GM12878 (cell line): Measurements from ENCODE around the gene RETN. TPM values are rescaled to one million over a fixed set of nuclear protein-coding genes. Genes with fewer than 3 reads are reported as not detected.

Source experiments
- ATAC-seq: fragments of 200-7000 bp; cut with Tn5 transposase; 3 replicates; pipeline ENCODE4 v1.9.1; 2020; ENCODE audit warnings: mild to moderate bottlenecking, moderate library complexity
- BruUV-seq: library from RNA; stranded (reverse); fragments of 400-500 nt; replicated peaks from 2 replicates; lab custom pipeline; 2021; lab: Mats Ljungman, UMichigan
- CTCF ChIA-PET: fragments of 300-600 bp; sonication (Branson Sonifier 250); formaldehyde crosslinking; extraction: SDS; loops from one replicate; lab custom pipeline; 2021; ENCODE audit warnings: inconsistent platforms; lab: Yijun Ruan, JAX
- POLR2A ChIA-PET: fragments of 350-600 bp; formaldehyde crosslinking; extraction: SDS; loops from one replicate; lab custom pipeline; 2021; ENCODE audit warnings: inconsistent platforms; lab: Charles Lee
- RAD21 ChIA-PET: fragments of 300-600 bp; sonication (Branson Sonifier 250); formaldehyde crosslinking; loops from one replicate; lab custom pipeline; 2023; ENCODE audit warnings: antibody characterized with exemption; ENCODE audit not compliant: unreplicated experiment; lab: Charles Lee
- SMC1A ChIA-PET: fragments of 300-600 bp; sonication (Branson Sonifier 250); formaldehyde crosslinking; loops from one replicate; lab custom pipeline; 2023; ENCODE audit not compliant: unreplicated experiment, uncharacterized antibody; lab: Charles Lee
- DNase-seq: peaks from one replicate; pipeline ENCODE4 v3.0.0-alpha.2; 2011; ENCODE audit warnings: low read depth, low spot score
- FAIRE-seq: peaks from 3 replicates; lab custom pipeline; 2011; peaks lifted over from hg19 to GRCh38; lab: Jason Lieb, UNC
- H2AFZ ChIP-seq: 2 replicates; pipeline ENCODE4 v1.6.0; 2011; ENCODE audit warnings: low read depth, low read length, control low read depth; ENCODE audit not compliant: control insufficient read depth
- H3K27ac ChIP-seq: 2 replicates; pipeline ENCODE4 v1.5.1; 2011; ENCODE audit warnings: control low read depth; ENCODE audit not compliant: control insufficient read depth, insufficient read depth
- H3K27me3 ChIP-seq, 2 experiments: replicated peaks in 1 of 2; 2 replicates each; pipeline versions ENCODE4 v1.6.0 to v1.6.1; 2011; ENCODE audit warnings: low read length in 1 of 2; ENCODE audit not compliant: control insufficient read depth in 2 of 2, insufficient read depth in 2 of 2
- H3K36me3 ChIP-seq, 2 experiments: 2 replicates each; pipeline ENCODE4 v1.5.1; 2011; ENCODE audit warnings: low read length in 1 of 2; ENCODE audit not compliant: control insufficient read depth in 2 of 2, insufficient read depth in 2 of 2
- H3K4me1 ChIP-seq: 2 replicates; pipeline ENCODE4 v1.6.1; 2011; ENCODE audit warnings: mild to moderate bottlenecking, low read length, moderate library complexity, mixed read lengths; ENCODE audit not compliant: control insufficient read depth, insufficient read depth
- H3K4me2 ChIP-seq: 2 replicates; pipeline ENCODE4 v1.6.0; 2011; ENCODE audit warnings: control low read depth; ENCODE audit not compliant: control insufficient read depth, insufficient read depth
- H3K4me3 ChIP-seq: fragments of 200-600 bp; sonication (generic); 2 replicates; pipeline ENCODE4 v1.5.1; 2016
- H3K79me2 ChIP-seq: 2 replicates; pipeline ENCODE4 v1.6.0; 2011; ENCODE audit warnings: low read length; ENCODE audit not compliant: control insufficient read depth, insufficient read depth
- H3K9ac ChIP-seq: 2 replicates; pipeline ENCODE4 v1.8.0; 2011; ENCODE audit warnings: low read length, control low read depth, mixed read lengths; ENCODE audit not compliant: control insufficient read depth, insufficient read depth
- H3K9me3 ChIP-seq: replicated peaks from 3 replicates; pipeline ENCODE4 v1.5.1; 2011; ENCODE audit warnings: mild to moderate bottlenecking, low read length; ENCODE audit not compliant: control insufficient read depth, insufficient read depth
- H4K20me1 ChIP-seq: 2 replicates; pipeline ENCODE4 v1.6.0; 2011; ENCODE audit not compliant: control insufficient read depth, insufficient read depth
- CTCF ChIP-seq, 3 experiments: IDR thresholded peaks in 2 of 3; conservative IDR thresholded peaks in 1 of 3; 2 replicates each; pipeline ENCODE4 v1.5.1; 2011; ENCODE audit warnings: low read depth in 3 of 3, low read length in 3 of 3, mild to moderate bottlenecking in 3 of 3, control low read depth in 2 of 3, moderate library complexity in 2 of 3, inconsistent platforms in 1 of 3, mixed read lengths in 1 of 3; ENCODE audit not compliant: control insufficient read depth in 2 of 3, insufficient read depth in 1 of 3; ENCODE audit errors: extremely low read depth in 1 of 3
- EED ChIP-seq: sonication (generic); IDR thresholded peaks from 2 replicates; pipeline ENCODE4 v1.6.1; 2016; ENCODE audit warnings: antibody characterized with exemption, low read depth
- HDAC6 ChIP-seq: fragments of 200-600 bp; sonication (generic); IDR thresholded peaks from one replicate; pipeline ENCODE4 v1.8.0; 2017; ENCODE audit warnings: antibody characterized with exemption; ENCODE audit not compliant: unreplicated experiment
- HDGF ChIP-seq: fragments of 450-650 bp; IDR thresholded peaks from 2 replicates; pipeline ENCODE4 v1.6.1; 2016; ENCODE audit warnings: antibody characterized with exemption
- KDM1A ChIP-seq: fragments of 200-600 bp; sonication (generic); IDR thresholded peaks from 2 replicates; pipeline ENCODE4 v1.6.1; 2016; ENCODE audit warnings: borderline replicate concordance
- NFIC ChIP-seq: IDR thresholded peaks from 2 replicates; pipeline ENCODE4 v1.6.1; 2012; ENCODE audit warnings: low read depth, mild to moderate bottlenecking, inconsistent platforms, low read length, moderate library complexity
- NR2C1 ChIP-seq: fragments of 450-650 bp; IDR thresholded peaks from 2 replicates; pipeline ENCODE4 v1.6.1; 2017; ENCODE audit warnings: antibody characterized with exemption, mild to moderate bottlenecking, moderate library complexity
- NR2F1 ChIP-seq: fragments of 450-650 bp; conservative IDR thresholded peaks from 2 replicates; pipeline ENCODE4 v1.6.1; 2017; ENCODE audit warnings: mild to moderate bottlenecking
- POLR2AphosphoS2 ChIP-seq: IDR thresholded peaks from 2 replicates; pipeline ENCODE4 v1.6.1; 2011; ENCODE audit warnings: low read depth, mild to moderate bottlenecking, low read length, improper control_type of control experiment, moderate library complexity
- SMARCA5 ChIP-seq: fragments of 450-650 bp; IDR thresholded peaks from 2 replicates; pipeline ENCODE4 v1.6.1; 2017; ENCODE audit warnings: mild to moderate bottlenecking
- SMC3 ChIP-seq: IDR thresholded peaks from 2 replicates; pipeline ENCODE4 v1.6.1; 2011; ENCODE audit warnings: low read length, improper control_type of control experiment, borderline replicate concordance
- SP1 ChIP-seq: IDR thresholded peaks from one replicate; pipeline ENCODE4 v1.6.1; 2011; ENCODE audit warnings: low read depth, low read length
- SREBF2 ChIP-seq: IDR thresholded peaks from 2 replicates; pipeline ENCODE4 v1.6.1; 2012; ENCODE audit warnings: mild to moderate bottlenecking, low read length
- WGBS: methylation state at CpG from one replicate; pipeline ENCODE4 v1.1.6; 2016; ENCODE audit warnings: low lambda C conversion rate; ENCODE audit not compliant: insufficient replicate concordance, insufficient coverage; ENCODE audit errors: missing lambda C conversion rate; 5-methylcytosine and 5-hydroxymethylcytosine counted together
- in situ Hi-C: fragments of 300-500 bp; cut with MboI; formaldehyde crosslinking; loops from 9 replicates; pipeline ENCODE4 v1.14.3; 2018; ENCODE audit warnings: mixed read lengths
- intact Hi-C: fragments of 100-400 bp; cut with micrococcal nuclease; formaldehyde crosslinking; loops from one replicate; pipeline ENCODE4 v1.14.2; 2022; ENCODE audit not compliant: unreplicated experiment
- polyA plus RNA-seq, 11 experiments: library from polyadenylated mRNA; depleted of rRNA in 4 of 11; unstranded in 6 of 11; stranded (reverse) in 5 of 11; fragments of >200 nt; fragmentation: Nextera tagmentation in 4 of 11; fragmentation: Illumina TruSeq in 1 of 11; extraction: Ambion mirVana in 4 of 11; extraction: Trizol in 1 of 11; gene quantifications; 1 replicate in 1 of 11; 2 replicates in 10 of 11; pipeline versions ENCODE4 v1.2.1 to v1.2.3, GENCODE V29; 2011 to 2016; ENCODE audit warnings: inconsistent platforms in 2 of 11, missing spikeins in 2 of 11, low read depth in 1 of 11
- total RNA-seq, 4 experiments: library from RNA; depleted of rRNA in 3 of 4; stranded (reverse); fragments of >200 nt in 3 of 4; fragmentation: Illumina TruSeq in 1 of 4; extraction: Trizol in 1 of 4; gene quantifications; 2 replicates each; pipeline versions ENCODE4 v1.2.1 to v1.2.3, GENCODE V29; 2013 to 2021
- TF ChIP-seq, protein P1 (sequence below): fragments of 450-650 bp; IDR thresholded peaks from 2 replicates; pipeline ENCODE4 v1.6.1; 2017; ENCODE audit warnings: low read depth, mild to moderate bottlenecking, moderate library complexity
- TF ChIP-seq, protein P2 (sequence below): fragments of 450-650 bp; IDR thresholded peaks from 2 replicates; pipeline ENCODE4 v1.6.1; 2017; ENCODE audit warnings: borderline replicate concordance

Gene RETN
- total and polyA plus RNA-seq, 10 of the 15 experiments (the other 5 are each of a cell fraction or from before 2014, with no cell fraction given), result 0.26 TPM; not detected in 9

DNA sequence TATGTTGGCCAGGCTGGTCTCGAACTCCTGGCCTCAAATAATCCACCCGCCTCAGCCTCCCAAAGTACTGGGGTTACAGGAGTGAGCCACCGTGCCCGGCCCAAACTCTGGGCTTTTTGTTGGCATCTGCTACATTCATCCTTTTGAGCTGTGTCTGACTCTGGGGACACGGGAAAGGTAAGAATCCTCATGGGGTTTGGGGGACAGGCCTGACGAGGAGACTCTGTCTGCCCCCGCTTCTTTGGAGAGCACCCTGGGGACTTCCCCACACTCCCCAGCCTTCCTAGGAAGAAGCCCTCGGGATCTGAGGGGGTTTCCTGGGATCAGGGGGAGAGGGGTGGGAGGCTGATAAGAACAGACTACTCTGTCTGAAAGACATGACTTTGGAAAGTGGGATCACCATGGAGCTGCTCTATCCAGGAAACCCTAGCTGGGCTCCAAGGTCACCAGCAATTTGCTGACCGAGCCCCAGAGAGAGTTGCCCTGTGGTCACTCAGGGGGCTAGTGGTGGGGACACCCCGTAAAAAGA lies 41.1 kb downstream of the RETN start (continued):
- TF ChIP-seq SMARCA5 (no peak), EED (peak; percentile 75)
- TF ChIP-seq, protein P1, sequence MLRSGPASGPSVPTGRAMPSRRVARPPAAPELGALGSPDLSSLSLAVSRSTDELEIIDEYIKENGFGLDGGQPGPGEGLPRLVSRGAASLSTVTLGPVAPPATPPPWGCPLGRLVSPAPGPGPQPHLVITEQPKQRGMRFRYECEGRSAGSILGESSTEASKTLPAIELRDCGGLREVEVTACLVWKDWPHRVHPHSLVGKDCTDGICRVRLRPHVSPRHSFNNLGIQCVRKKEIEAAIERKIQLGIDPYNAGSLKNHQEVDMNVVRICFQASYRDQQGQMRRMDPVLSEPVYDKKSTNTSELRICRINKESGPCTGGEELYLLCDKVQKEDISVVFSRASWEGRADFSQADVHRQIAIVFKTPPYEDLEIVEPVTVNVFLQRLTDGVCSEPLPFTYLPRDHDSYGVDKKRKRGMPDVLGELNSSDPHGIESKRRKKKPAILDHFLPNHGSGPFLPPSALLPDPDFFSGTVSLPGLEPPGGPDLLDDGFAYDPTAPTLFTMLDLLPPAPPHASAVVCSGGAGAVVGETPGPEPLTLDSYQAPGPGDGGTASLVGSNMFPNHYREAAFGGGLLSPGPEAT, result no peak

- no TSS peak for BruUV-seq
- peaks cover 2% of the 10 kb centered on the region; the same call in 2 of the 3 replicates for H3K9me3 ChIP-seq
- 82% methylated on average over 5 of the region's 5 CpGs for WGBS
- DNase-seq (no peak), ATAC-seq (no peak), FAIRE-seq (no peak)
- H3K27me3 ChIP-seq, result no peaks in the 10 kb centered on the region
- RAD21 ChIA-PET, result no interaction called here
- no peaks in the 10 kb centered on the region for H3K36me3 ChIP-seq
- no peaks in the 10 kb centered on the region for H3K79me2 ChIP-seq
- CTCF ChIA-PET, result no interaction called here
- H2AFZ ChIP-seq, result no peak overlapping the region
- no peak overlapping the region for H3K4me2 ChIP-seq
- POLR2A ChIA-PET, result interaction anchor here (0.6 kb wide), 1 partner anchor 10 kb away, joined by 5 read pairs; no protein-coding TSS in a partner anchor
- intact Hi-C loops (no loop called here), in situ Hi-C loops (no loop called here)
- no peak overlapping the region for H3K4me3 ChIP-seq
- SMC1A ChIA-PET, result interaction anchor here (1.1 to 2.0 kb wide), 3 partner anchors 11 to 30 kb away, joined by 3 to 4 read pairs (median 3); partner anchors contain the start of gene TRAPPC5
- no peak overlapping the region for H3K9ac ChIP-seq
- no peaks in the 10 kb centered on the region for H4K20me1 ChIP-seq
- H3K27ac ChIP-seq, result no peak overlapping the region
- H3K4me1 ChIP-seq, result peaks cover 50% of the 10 kb centered on the region
- no peak for TF ChIP-seq NR2F1
- no peak for TF ChIP-seq CTCF (IDR thresholded peaks at IDR 0.05 in 2 of 3, conservative IDR thresholded peaks at IDR 0.05 in 1 of 3; ENCODE audit: control insufficient read depth in 2 of 3, extremely low read depth in 1 of 3, insufficient read depth in 1 of 3, low read depth in 3 of 3, low read length in 3 of 3)
- TF ChIP-seq NR2C1, result no peak
- no peak for TF ChIP-seq NFIC
- TF ChIP-seq HDAC6, result no peak
- no peak for TF ChIP-seq KDM1A
- TF ChIP-seq SMC3, result no peak
- no peak for TF ChIP-seq POLR2AphosphoS2
- TF ChIP-seq HDGF, result 0 out of 2 replicates have a peak, but pooled peaks have one; percentile 64
- TF ChIP-seq, protein P2, sequence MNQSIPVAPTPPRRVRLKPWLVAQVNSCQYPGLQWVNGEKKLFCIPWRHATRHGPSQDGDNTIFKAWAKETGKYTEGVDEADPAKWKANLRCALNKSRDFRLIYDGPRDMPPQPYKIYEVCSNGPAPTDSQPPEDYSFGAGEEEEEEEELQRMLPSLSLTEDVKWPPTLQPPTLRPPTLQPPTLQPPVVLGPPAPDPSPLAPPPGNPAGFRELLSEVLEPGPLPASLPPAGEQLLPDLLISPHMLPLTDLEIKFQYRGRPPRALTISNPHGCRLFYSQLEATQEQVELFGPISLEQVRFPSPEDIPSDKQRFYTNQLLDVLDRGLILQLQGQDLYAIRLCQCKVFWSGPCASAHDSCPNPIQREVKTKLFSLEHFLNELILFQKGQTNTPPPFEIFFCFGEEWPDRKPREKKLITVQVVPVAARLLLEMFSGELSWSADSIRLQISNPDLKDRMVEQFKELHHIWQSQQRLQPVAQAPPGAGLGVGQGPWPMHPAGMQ, result no peak
- no peak for TF ChIP-seq SREBF2
- TF ChIP-seq EED, result no peak
- TF ChIP-seq SP1, result no peak
These were observed 41.8 kb downstream of the RETN start for GRCh38 chr19:7710616-7711015.
